Mesothelial cell of epicardium (in vitro differentiated cells): ENCODE data around the gene PRAMEF20. TPM values are rescaled to one million over a fixed set of nuclear protein-coding genes. Genes with fewer than 3 reads are reported as not detected.
"Not testable (repeated sequence)": the region's sequence is repeated elsewhere in the genome, so short reads cannot be mapped to it uniquely, and the experiment has no call there.

Experiments
- DNase-seq, 2 experiments: peaks; one replicate each; pipeline ENCODE4 v3.0.0; 2021; ENCODE audit warnings: low spot score in 2 of 2; ENCODE audit not compliant: unreplicated experiment in 2 of 2
- H3K27ac Mint-ChIP-seq: 2 replicates; pipeline ENCODE4 v1.8.0; 2021; ENCODE audit warnings: mixed read lengths
- H3K27me3 Mint-ChIP-seq: 2 replicates; pipeline ENCODE4 v1.8.0; 2021; ENCODE audit warnings: low read depth, mixed read lengths
- H3K36me3 Mint-ChIP-seq: 2 replicates; pipeline ENCODE4 v1.8.0; 2021; ENCODE audit warnings: mixed read lengths
- H3K4me1 Mint-ChIP-seq: 2 replicates; pipeline ENCODE4 v1.8.0; 2021; ENCODE audit warnings: mixed read lengths
- H3K4me3 Mint-ChIP-seq: 2 replicates; pipeline ENCODE4 v1.8.0; 2021; ENCODE audit warnings: mild to moderate bottlenecking, moderate library complexity, mixed read lengths
- H3K9me3 Mint-ChIP-seq: 2 replicates; pipeline ENCODE4 v1.8.0; 2021; ENCODE audit warnings: mixed read lengths
- total RNA-seq: library from RNA; stranded (reverse); gene quantifications from 3 replicates; pipeline ENCODE4 v1.2.1, GENCODE V29; 2021
- TF ChIP-seq, protein P1 (sequence below): fragments of 200-600 bp; sonication (generic); IDR thresholded peaks from one replicate; pipeline ENCODE4 v1.5.0; 2021; ENCODE audit warnings: antibody characterized with exemption; ENCODE audit not compliant: unreplicated experiment

PRAMEF20 gene
- total RNA-seq, 1 donor from 2014 or later = not detected

DNA sequence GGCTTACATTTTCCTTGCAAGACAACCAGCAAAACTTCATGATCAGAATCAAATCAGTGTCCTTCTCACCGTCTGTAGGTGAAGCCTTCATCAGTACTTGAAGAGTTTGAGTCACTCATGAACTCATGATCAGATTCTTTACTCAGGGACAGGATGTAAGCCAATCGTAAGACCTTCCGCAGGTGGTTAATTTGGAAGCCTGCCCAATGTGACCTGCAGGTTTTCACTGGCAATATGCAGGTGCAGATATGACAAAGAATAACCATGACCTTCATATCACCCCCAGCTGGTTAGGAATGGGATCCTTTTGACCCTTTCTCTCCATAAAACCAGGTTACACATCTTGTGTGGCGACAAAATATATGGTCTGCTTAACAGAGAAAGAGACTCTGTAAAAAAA, 2.4 kb upstream of the PRAMEF20 start:
- Mint-ChIP-seq H3K4me1 (no peaks in the 10 kb centered on the region), H3K9me3 (peaks cover 42% of the 10 kb centered on the region), H3K27me3 (no peaks in the 10 kb centered on the region), H3K36me3 (no peaks in the 10 kb centered on the region), H3K27ac (no peak overlapping the region), H3K4me3 (no peak overlapping the region)
- TF ChIP-seq, protein P1, sequence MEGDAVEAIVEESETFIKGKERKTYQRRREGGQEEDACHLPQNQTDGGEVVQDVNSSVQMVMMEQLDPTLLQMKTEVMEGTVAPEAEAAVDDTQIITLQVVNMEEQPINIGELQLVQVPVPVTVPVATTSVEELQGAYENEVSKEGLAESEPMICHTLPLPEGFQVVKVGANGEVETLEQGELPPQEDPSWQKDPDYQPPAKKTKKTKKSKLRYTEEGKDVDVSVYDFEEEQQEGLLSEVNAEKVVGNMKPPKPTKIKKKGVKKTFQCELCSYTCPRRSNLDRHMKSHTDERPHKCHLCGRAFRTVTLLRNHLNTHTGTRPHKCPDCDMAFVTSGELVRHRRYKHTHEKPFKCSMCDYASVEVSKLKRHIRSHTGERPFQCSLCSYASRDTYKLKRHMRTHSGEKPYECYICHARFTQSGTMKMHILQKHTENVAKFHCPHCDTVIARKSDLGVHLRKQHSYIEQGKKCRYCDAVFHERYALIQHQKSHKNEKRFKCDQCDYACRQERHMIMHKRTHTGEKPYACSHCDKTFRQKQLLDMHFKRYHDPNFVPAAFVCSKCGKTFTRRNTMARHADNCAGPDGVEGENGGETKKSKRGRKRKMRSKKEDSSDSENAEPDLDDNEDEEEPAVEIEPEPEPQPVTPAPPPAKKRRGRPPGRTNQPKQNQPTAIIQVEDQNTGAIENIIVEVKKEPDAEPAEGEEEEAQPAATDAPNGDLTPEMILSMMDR = no peak
- no peak for DNase-seq

DNA sequence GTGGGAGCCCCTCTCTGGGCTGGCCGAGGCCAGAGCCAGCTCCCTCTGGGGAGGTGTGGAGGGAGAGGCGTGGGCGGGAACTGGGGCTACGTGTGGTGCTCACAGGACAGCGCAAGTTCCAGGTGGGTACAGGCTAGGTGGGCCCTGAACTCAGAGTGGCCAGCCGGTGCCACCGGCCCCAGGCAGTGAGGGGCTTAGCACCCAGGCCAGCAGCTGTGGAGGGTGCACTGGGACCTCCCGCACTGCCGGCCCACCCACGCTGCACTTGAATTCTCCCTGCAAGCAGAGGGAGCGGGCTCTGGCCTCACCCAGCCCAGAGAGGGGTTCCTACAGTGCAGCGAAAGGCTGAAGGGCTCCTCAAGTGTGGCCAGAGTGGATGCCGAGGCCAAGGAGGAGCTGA, 20.2 kb downstream of the PRAMEF20 start:
- Mint-ChIP-seq H3K36me3 (no peaks in the 10 kb centered on the region), H3K27ac (no peak overlapping the region), H3K4me3 (no peak overlapping the region), H3K27me3 (no peaks in the 10 kb centered on the region), H3K4me1 (no peaks in the 10 kb centered on the region), H3K9me3 (peaks cover 41% of the 10 kb centered on the region)
- DNase-seq = no peak
- TF ChIP-seq, protein P1 = no peak

DNA sequence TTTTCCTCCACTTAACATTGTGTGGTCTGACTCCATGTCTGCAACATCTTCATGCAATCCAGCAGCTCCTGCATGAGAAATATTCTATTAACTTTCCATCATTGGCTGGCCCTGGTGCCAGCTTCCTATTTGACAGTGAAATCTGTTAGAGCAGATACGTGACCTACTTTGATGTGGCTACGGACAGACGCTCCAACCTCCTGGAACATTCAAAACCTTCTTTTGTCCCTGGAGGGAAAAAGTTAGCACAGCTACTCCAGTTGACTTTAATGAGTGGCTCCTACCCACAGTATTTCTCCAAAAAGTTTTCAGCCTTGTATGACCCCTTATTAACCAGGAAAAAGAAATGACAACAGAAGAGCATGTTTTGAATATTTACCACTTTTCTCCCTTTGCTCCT, 22.0 kb downstream of the PRAMEF20 start:
- no peak overlapping the region for H3K27ac Mint-ChIP-seq
- peaks cover 47% of the 10 kb centered on the region for H3K9me3 Mint-ChIP-seq
- no peaks in the 10 kb centered on the region for H3K36me3 Mint-ChIP-seq

DNA sequence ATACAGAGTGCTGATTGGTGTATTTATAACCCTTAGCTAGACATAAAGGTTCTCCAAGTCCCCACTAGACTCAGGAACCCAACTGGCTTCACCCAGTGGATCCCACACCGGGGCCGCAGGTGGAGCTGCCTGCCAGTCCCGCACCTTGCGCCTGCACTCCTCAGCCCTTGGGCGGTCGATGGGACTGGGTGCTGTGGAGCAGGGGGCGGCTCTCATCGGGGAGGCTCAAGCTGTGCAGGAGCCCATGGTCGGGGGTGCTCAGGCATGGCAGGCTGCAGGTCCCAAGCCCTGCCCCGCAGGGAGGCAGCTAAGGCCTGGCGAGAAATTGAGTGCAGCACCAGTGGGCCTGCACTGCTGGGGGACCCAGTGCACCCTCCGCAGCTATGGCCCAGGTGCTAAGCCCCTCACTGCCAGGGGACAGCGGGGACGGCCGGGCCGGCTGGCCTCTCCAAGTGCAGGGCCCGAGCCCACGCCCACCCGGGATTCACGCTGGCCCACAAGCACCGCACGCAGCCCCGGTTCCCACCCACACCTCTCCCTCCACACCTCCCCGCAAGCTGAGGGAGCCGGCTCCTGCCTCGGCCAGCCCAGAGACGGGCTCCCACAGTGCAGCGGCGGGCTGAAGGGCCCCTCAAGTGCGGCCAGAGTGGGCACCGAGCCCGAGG, 23.6 kb downstream of the PRAMEF20 start:
- not testable (repeated sequence) for H3K27me3 Mint-ChIP-seq, H3K4me3 Mint-ChIP-seq, H3K36me3 Mint-ChIP-seq, H3K27ac Mint-ChIP-seq, DNase-seq, H3K4me1 Mint-ChIP-seq
- peaks cover 55% of the 10 kb centered on the region for H3K9me3 Mint-ChIP-seq

More for the DNA sequence above, 22.0 kb downstream of the PRAMEF20 start:
- Mint-ChIP-seq H3K4me3 (no peak overlapping the region), H3K27me3 (no peaks in the 10 kb centered on the region), H3K4me1 (no peaks in the 10 kb centered on the region)
- no peak for DNase-seq
- TF ChIP-seq, protein P1 = no peak

DNA sequence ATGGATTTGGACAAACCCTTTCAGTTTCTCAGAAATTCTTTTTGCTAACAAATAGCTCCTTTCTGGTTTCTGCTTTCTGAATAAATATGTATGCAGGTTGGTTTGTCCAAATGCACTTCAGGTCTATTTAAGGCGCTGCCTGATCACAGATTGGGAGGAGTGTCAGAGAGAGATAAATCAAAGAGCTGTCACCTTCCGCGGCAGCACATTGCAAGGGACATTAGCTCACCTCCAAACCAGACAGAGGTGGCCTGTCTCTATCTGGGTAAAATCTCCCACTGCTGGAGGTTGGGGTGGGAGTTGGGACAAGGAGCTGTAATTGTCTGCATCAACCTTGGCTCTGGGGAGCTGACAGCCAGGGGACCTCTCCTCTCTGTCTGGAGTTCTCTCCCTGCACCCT, 25.2 kb downstream of the PRAMEF20 start:
- Mint-ChIP-seq H3K4me1 (no peaks in the 10 kb centered on the region), H3K4me3 (no peak overlapping the region), H3K9me3 (peaks cover 47% of the 10 kb centered on the region), H3K36me3 (no peaks in the 10 kb centered on the region), H3K27ac (no peak overlapping the region), H3K27me3 (no peaks in the 10 kb centered on the region)
- no peak for DNase-seq
- TF ChIP-seq, protein P1 = no peak

DNA sequence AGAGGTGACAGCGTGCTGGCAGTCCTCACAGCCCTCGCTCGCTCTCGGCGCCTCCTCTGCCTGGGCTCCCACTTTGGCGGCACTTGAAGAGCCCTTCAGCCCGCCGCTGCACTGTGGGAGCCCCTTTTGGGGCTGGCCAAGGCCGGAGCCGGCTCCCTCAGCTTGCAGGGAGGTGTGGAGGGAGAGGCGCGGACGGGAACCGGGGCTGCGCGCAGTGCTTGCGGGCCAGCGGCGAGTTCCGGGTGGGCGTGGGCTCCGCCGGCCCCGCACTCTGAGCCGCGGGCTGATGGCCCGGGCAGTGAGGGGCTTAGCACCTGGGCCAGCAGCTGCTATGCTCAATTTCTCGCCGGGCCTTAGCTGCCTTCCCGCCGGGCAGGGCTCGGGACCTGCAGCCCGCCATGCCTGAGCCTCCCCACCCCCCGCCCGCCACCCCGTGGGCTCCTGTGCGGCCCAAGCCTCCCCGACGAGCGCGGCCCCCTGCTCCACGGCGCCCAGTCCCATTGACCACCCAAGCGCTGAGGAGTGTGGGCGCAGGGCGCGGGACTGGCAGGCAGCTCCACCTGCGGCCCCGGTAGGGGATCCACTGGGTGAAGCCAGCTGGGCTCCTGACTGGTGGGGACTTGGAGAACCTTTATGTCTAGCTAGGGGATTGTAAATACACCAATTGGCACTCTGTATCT, 29.0 kb downstream of the PRAMEF20 start:
- peaks cover 43% of the 10 kb centered on the region for H3K9me3 Mint-ChIP-seq

More for the DNA sequence above, 29.0 kb downstream of the PRAMEF20 start:
- DNase-seq, H3K4me1 Mint-ChIP-seq, H3K27me3 Mint-ChIP-seq, H3K36me3 Mint-ChIP-seq, H3K4me3 Mint-ChIP-seq, H3K27ac Mint-ChIP-seq: not testable (repeated sequence)
